22Rv1 (cell line): ENCODE measurements around the gene FAM83D.

Source experiments
- H3K27ac ChIP-seq: fragments of 450-650 bp; 2 replicates; pipeline ENCODE4 v1.5.1; 2017
- ZFX ChIP-seq: fragments of 450-650 bp; IDR thresholded peaks from 2 replicates; pipeline ENCODE4 v1.6.1; 2017; ENCODE audit warnings: antibody characterized with exemption, borderline replicate concordance
- TF ChIP-seq, protein P1 (sequence below): fragments of 450-650 bp; IDR thresholded peaks from 2 replicates; pipeline ENCODE4 v1.5.1; 2017; ENCODE audit warnings: mild to moderate bottlenecking

Gene FAM83D

DNA sequence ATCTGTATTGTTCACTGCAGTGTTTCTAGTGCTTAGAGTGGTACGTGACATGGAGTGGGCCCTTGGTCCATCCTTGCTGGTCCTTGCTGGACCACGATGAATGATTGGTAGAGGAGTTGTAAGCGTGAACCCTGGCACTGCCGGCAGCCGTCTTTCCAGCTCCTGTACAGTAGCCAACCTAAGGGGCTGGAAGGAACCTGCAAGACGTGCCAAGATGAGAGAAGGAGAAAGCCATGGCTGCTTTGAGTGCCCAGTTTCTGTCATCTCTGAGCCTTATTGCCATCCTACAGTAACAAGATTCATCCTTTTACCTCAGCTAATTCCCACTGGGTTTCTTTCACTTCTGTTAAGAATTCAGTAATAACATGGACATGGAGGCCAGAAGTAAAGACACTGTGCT, 41.9 kb downstream of the FAM83D start:
- no peak for TF ChIP-seq ZFX
- TF ChIP-seq, protein P1, sequence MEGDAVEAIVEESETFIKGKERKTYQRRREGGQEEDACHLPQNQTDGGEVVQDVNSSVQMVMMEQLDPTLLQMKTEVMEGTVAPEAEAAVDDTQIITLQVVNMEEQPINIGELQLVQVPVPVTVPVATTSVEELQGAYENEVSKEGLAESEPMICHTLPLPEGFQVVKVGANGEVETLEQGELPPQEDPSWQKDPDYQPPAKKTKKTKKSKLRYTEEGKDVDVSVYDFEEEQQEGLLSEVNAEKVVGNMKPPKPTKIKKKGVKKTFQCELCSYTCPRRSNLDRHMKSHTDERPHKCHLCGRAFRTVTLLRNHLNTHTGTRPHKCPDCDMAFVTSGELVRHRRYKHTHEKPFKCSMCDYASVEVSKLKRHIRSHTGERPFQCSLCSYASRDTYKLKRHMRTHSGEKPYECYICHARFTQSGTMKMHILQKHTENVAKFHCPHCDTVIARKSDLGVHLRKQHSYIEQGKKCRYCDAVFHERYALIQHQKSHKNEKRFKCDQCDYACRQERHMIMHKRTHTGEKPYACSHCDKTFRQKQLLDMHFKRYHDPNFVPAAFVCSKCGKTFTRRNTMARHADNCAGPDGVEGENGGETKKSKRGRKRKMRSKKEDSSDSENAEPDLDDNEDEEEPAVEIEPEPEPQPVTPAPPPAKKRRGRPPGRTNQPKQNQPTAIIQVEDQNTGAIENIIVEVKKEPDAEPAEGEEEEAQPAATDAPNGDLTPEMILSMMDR = no peak

DNA sequence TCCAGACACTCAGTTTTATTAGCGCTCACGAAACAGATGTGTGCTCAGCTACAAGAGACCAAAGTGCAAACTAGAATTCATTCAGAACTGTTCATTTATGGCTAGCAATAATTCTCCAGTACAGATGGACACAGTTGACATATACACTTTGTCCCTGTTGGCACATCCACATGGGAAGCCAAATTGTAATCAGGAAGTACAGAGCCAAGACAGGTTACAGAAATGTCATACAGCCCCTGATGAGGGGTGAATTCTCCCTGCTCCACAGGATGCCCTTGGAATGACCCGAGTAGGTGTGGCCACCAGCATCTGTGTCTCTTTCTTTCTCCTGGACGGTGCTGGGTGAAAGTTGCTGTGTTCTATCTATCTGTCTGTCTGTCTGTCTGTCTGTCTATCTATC, 43.5 kb downstream of the FAM83D start:
- H3K27ac ChIP-seq = no peak overlapping the region
- no peak for TF ChIP-seq ZFX
- TF ChIP-seq, protein P1 = no peak

More for the DNA sequence above, 41.9 kb downstream of the FAM83D start:
- no peak overlapping the region for H3K27ac ChIP-seq

DNA sequence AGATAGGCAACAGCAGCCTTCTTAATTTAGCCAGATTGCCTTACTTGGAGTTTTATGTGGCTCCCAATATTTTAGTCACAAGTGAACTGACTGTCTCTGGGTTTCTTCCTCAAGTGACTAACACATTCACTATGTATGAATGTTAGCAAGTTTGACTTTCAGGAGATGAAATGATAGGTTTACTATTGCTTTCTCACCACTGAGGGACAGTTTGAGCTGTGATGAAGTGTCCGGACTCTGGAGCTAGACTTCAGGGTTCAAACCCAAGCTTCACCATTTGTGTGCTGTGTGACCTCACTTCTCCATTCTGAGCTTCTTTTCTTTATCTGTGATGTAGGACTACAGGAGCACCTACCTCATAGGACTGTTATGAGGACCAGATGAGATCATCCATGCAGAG, 44.1 kb downstream of the FAM83D start:
- TF ChIP-seq, protein P1 = no peak
- no peak for TF ChIP-seq ZFX
- no peak overlapping the region for H3K27ac ChIP-seq

DNA sequence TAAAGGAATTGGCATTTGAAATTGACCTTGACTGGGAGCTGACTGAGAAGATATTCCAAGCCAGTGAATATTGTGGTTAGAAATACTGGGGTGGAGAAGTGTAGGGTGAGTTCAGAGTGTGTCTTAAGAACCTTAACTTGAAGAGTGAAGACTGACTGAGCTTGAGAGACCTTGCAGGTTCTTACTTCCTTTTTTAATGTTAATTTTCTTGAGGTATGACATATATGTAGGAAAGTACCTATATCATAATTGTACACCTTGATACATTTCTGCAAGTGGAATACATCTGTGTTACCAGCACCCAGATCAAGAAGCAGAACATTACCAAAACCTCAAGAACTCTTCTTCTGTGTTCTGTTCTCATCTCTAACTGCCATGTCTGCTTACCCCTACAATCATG, 46.9 kb downstream of the FAM83D start:
- no peak for TF ChIP-seq ZFX
- TF ChIP-seq, protein P1 = no peak
- H3K27ac ChIP-seq = no peak overlapping the region

DNA sequence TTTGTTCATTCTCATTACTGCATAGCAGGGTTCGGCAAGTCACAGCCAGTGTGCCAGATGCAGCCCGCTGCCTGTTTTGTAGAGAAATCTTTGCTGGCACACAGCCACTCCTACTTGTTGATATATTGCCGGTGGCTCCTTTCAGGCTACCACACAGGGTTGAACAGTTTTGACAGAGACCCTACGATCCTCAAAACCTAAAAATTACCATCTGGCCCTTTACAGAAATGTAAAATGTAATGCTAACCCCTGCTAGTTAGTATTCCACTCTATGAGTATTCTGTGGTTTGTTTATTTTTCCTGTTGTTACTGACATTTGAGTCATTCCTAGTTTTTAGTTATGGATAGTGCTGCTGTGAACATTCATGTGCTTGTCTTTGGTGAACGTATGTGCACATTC, 47.4 kb downstream of the FAM83D start:
- TF ChIP-seq ZFX = no peak
- no peak overlapping the region for H3K27ac ChIP-seq

DNA sequence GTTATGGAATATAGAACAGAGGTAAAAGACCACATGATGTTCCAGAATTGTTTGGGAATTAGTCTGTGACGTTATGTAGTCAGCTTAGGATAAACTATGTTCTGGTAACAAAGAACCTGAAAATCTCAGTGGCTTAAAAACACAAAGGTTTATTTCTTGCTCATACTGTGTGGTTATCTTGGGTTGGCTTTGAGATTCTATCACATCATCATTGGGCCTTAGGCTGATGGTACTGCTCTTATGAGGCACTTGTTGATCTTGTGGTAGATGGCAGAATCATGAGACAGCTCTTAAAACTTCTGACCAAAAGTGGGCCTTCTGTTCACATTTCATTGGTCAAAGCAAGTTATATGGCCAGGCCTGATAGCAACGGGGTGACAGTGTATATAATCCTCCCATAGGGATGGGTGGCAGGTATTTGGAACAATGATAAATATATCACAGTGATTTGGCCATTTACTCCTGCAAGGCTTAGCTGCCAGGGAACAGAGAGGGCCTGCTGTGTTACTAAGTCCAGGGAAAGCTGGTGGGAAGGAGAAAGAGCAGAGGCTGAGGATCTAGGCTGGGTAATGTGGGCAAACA, 49.4 kb downstream of the FAM83D start:
- TF ChIP-seq, protein P1 = no peak
- no peak for TF ChIP-seq ZFX
- no peak overlapping the region for H3K27ac ChIP-seq

DNA sequence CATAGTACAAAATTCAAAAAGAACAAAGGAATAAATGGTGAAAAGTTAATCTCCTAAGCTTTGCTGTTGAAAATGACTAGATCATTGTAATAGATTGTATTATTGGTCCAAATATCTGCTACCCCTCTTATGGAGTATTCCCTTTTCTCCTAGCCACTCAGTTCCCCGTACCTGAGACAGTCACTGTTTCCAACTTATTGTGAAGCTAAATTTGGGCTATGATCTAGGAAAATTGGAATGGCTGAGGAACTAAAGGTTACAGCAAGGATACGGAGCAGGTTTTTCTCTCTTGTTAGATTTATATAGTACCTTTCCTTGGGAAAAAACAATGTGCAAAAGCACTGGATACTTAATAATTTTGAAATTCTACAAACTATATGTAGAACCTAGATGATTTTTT, 53.2 kb downstream of the FAM83D start:
- no peak overlapping the region for H3K27ac ChIP-seq
- TF ChIP-seq, protein P1 = no peak
- TF ChIP-seq ZFX = no peak

DNA sequence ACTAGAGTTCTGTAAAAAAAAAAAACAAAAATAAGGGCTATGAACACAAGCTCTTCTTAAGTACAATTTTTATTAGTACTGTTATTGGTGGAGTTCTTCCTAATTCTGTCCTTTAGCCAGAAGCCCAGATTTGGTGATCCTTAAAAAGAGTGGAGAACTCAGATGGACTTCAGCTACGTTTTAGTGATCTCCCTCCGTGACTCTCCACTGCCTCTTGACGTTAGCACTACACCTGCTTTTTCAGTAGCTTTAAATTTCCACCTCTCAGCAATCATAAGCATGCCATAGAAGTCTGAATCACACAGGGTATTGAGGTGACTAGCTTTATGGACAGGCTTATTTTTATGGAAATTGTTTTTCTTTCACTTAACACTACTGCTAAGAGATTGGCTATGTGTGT, 53.6 kb downstream of the FAM83D start:
- TF ChIP-seq ZFX = no peak
- TF ChIP-seq, protein P1 = no peak
- H3K27ac ChIP-seq = no peak overlapping the region
